HCT116 (cell line): ENCODE data around the gene RNF31.

Experiments
- POLR2A ChIP-seq: IDR thresholded peaks from 2 replicates; pipeline ENCODE4 v1.7.0; 2011; ENCODE audit warnings: borderline replicate concordance; ENCODE audit not compliant: insufficient read depth, insufficient read length; ENCODE audit errors: extremely low read depth
- RAD21 ChIP-seq: IDR thresholded peaks from 2 replicates; pipeline ENCODE4 v1.6.1; 2012; ENCODE audit warnings: low read depth, mild to moderate bottlenecking
- REST ChIP-seq: IDR thresholded peaks from 2 replicates; pipeline ENCODE4 v1.6.1; 2012; ENCODE audit warnings: low read depth
- SP1 ChIP-seq: IDR thresholded peaks from 2 replicates; pipeline ENCODE4 v1.6.1; 2012; ENCODE audit warnings: low read depth
- ZNF274 ChIP-seq: fragments of 200-500 bp; sonication (Bioruptor generic); IDR thresholded peaks from 2 replicates; pipeline ENCODE4 v1.6.1; 2014; ENCODE audit warnings: mild to moderate bottlenecking, low read depth, low read length, inconsistent platforms
- TF ChIP-seq, protein P1 (sequence below), 3 experiments: fragments of 200-600 bp in 1 of 3; sonication (generic) in 1 of 3; IDR thresholded peaks in 2 of 3; conservative IDR thresholded peaks in 1 of 3; 2 replicates each; pipeline ENCODE4 v1.5.1; 2012 to 2017; ENCODE audit warnings: low read depth in 2 of 3, low read length in 2 of 3, antibody characterized with exemption in 1 of 3, borderline replicate concordance in 1 of 3, control low read depth in 1 of 3, mild to moderate bottlenecking in 1 of 3, mixed read lengths in 1 of 3, mixed run types in 1 of 3, moderate library complexity in 1 of 3; ENCODE audit not compliant: insufficient read depth in 1 of 3
- TF ChIP-seq, protein P2 (sequence below): IDR thresholded peaks from 2 replicates; pipeline ENCODE4 v1.6.1; 2012
- TF ChIP-seq, protein P3 (sequence below): IDR thresholded peaks from 2 replicates; pipeline ENCODE4 v1.6.1; 2012

DNA sequence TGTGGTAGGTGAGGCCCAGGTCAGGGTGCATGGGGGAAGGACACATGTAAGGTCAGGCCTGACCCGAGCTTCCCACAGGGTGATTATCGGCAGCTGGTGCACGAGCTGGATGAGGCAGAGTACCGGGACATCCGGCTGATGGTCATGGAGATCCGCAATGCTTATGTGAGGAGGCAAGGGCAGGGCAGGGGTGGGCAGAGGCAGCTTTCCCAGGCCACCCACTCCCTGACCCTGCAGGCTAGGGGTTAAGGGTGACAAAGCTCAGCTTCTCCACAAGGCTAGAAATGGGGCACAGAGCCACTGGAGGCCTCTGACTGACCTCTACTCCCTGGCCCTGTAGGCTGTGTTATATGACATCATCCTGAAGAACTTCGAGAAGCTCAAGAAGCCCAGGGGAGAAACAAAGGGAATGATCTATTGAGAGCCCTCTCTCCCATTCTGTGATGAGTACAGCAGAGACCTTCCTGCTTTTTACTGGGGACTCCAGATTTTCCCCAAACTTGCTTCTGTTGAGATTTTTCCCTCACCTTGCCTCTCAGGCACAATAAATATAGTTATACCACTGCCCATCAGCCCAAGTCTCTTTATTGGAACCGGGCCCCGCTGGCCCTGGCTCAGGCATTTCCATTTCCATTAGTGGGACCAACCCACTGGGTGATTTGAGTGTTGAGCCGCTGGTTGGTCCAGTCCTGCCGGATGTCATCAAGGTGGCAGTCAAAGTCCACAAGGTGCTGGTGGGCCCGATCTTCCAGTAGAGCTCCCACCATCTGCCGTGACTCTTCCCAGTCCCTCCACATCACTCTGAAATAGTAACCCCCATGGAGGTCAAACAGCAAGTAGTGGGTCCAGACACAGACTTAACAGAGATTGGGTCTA lies 8.7 kb upstream of the RNF31 start:
- TF ChIP-seq SP1 (no peak), ZNF274 (no peak), REST (no peak), RAD21 (no peak), POLR2A (no peak)
- TF ChIP-seq, protein P1, sequence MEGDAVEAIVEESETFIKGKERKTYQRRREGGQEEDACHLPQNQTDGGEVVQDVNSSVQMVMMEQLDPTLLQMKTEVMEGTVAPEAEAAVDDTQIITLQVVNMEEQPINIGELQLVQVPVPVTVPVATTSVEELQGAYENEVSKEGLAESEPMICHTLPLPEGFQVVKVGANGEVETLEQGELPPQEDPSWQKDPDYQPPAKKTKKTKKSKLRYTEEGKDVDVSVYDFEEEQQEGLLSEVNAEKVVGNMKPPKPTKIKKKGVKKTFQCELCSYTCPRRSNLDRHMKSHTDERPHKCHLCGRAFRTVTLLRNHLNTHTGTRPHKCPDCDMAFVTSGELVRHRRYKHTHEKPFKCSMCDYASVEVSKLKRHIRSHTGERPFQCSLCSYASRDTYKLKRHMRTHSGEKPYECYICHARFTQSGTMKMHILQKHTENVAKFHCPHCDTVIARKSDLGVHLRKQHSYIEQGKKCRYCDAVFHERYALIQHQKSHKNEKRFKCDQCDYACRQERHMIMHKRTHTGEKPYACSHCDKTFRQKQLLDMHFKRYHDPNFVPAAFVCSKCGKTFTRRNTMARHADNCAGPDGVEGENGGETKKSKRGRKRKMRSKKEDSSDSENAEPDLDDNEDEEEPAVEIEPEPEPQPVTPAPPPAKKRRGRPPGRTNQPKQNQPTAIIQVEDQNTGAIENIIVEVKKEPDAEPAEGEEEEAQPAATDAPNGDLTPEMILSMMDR (IDR thresholded peaks at IDR 0.05 in 2 of 3, conservative IDR thresholded peaks at IDR 0.05 in 1 of 3; ENCODE audit: borderline replicate concordance in 1 of 3, insufficient read depth in 1 of 3, low read depth in 2 of 3, low read length in 2 of 3) = no peak
- TF ChIP-seq, protein P2, sequence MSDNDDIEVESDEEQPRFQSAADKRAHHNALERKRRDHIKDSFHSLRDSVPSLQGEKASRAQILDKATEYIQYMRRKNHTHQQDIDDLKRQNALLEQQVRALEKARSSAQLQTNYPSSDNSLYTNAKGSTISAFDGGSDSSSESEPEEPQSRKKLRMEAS = no peak
- TF ChIP-seq, protein P3, sequence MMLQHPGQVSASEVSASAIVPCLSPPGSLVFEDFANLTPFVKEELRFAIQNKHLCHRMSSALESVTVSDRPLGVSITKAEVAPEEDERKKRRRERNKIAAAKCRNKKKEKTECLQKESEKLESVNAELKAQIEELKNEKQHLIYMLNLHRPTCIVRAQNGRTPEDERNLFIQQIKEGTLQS = no peak
